NCI-H69 (cell line): Measurements from ENCODE around the gene MAVS.

Source experiments
- DNase-seq: peaks from one replicate; lab custom pipeline; 2025; lab: John Stamatoyannopoulos, UW

Gene MAVS

DNA sequence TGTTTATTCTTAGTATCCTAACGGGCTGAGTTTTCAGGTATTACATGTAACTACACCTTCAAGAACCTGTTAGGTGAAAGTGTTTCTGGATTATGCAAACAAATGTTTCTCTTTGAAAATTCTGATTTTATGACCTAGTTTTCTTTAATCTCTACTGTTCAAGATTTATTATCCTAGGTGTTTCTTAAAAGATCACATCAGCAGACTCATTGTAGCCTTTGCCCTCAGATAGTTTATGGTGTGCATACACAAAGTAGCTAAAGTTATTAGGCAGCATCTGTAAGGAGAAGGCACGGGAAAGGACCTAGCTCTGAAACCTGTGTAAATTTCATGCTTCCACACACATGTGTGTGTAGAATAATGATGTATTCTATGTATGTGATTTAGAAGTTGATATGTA is 64.2 kb downstream of the MAVS start:
- no peak for DNase-seq

- DNase-seq, result peak; percentile 81
Observed at GRCh38 chr20:3911956-3912355, 65.3 kb downstream of the MAVS start.

- DNase-seq, result no peak
Observed at GRCh38 chr20:3914446-3914845, 67.8 kb downstream of the MAVS start.

- DNase-seq, result no peak
Observed at GRCh38 chr20:3915691-3916090, 69.1 kb downstream of the MAVS start.

DNA sequence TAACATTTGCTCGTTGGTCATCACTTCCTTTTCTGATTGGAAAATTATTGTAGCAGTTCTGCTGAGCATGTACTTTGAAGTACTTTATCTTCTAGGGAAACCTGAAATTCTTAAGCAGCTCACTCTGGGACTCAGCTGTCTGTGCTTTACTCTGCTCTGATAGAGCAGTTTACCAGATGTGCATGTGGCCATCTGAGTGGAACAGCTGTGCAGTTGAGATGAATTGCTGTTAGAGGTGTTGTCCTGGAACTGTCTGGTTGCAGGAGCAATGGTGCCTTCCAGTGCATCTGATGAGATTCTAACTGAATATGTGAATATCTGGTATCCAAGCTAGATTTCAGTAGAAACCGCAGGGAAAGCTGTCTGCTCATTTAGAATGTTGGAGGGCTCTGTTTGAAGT is 69.7 kb downstream of the MAVS start:
- DNase-seq, result no peak

DNA sequence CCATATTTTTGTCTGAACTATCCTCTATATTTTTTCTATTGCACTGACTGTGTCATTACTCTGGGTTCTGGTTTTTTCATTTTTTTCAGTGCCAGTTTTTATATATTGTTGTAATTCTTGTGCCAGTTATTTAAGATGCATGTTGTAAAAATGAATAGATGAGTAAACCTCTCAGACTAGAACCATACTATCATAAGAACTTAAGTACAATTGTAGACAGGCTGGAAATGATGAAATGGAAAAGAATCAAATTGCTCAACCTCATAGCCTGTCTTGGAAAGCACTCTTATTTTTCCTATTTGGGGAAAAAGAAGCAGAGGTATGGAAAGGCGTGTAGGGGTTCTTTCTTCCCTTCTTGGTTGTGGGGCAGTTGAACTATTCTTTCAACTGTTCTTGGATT is 72.7 kb downstream of the MAVS start:
- DNase-seq, result no peak

- DNase-seq, result no peak
Observed at GRCh38 chr20:3922223-3922982, 75.8 kb downstream of the MAVS start.

DNA sequence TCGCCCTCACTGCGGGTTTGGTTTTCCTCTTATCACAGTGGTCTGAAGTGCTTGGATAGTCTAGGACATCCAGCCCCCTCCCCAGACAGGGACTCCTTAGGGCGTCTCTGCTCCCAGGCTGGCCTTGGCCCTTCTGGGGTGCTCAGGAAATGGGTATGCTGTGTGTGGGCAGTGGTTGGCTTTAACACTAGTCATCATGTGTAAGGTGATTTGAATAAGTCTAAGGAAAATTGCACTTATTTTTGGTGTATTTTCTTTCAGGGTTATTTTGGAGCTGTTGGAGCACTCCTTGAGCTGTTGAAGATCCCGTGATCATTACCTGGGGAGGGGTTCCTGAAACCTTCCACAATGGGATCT is 76.3 kb downstream of the MAVS start:
- no peak for DNase-seq

DNA sequence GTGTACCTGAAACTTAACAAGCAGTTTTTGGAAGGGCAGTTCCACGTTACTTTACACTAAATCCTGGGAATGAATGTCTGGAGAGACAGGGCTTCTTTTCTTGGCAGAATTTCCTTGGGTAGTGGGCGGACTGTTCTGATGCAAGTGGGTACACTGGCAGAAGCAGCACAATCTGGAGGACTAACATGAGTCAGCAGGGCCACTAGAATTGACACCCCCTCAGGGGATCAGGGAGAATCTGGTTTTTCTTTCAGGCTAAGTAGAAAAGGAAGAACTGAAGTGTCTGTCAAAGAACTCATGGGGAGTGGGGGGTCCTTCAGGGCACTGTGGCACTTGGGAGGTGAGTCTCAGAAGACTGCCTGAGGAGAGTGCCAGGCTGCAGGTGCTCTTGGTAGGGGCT is 77.2 kb downstream of the MAVS start:
- no peak for DNase-seq

DNA sequence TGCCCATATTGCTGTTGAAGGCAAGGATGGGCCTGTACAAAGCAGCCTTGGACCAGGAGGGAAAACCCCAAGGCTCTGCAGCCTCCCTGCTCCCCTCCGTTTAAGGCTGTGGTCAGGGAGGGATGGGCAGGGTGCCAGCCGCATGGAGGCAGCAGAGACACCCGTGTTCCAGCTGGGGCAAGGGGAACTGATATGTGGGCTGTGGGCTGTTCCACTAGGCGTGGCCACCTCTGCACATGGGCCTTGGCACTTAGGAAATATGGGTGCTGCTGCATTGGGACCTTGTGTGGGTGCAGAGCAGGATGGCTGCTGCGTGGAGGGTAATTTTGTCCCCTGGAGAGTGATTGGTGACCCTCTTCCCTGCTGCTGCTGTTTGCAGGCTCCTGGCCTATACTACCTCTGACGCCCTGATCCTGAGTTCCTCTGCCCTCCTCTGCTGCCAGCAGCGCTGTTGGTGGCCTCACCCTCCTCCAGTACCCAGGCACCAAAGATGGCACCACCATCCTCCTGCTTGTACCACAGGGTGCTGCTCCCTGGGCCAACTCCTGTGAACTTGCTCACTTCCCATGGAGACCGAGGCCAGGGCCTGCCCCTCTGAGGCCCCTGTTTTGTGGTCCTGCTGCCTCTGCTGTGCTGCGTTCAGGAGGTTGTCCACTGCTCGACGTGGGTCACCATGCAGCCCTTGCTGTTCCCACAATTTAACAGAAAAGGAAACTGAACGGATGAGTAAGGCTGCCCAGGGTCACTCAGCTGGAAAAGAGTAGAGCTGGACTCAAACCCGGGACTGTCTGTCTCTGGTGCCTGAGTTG is 77.9 kb downstream of the MAVS start:
- no peak for DNase-seq

DNA sequence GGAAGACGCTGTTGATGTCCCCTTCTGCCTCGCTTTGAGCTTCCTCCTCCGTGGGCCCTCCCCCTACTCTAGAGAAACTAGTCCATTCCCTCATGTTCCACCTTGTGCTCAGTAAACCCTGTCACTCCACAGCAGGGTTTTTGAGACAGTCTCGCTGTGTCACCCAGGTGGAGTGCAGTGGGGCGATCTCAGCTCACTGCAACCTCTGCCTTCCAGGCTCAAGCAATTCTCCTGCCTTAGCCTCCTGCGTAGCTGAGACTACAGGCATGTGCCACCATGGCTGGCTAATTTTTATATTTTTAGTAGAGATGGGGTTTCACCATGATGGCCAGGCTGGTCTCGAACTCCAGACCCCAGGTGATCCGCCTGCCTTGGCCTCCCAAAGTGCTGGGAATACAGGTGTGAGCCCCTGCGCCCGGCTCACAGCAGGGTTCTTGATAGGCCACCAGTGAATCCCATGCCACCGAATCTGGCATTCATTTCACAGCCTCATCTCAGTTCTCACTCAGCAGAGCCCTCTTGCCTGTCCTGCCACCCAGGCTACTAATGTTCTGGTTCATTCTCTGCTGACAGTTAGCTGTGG is 78.6 kb downstream of the MAVS start:
- no peak for DNase-seq
